CD14-positive monocyte (primary cell): ENCODE results near the gene RAB31. TPM values are rescaled to one million over a fixed set of nuclear protein-coding genes. Genes with fewer than 3 reads are reported as not detected.
A peak's percentile ranks its signal among the peaks of the same experiment; 100 is the strongest.

Experiments
- DNase-seq, 3 donors: peaks; one replicate each; pipeline ENCODE4 v3.0.0-alpha.2; 2011 to 2022
- H2AFZ ChIP-seq: 2 replicates; pipeline ENCODE4 v1.6.0; 2012; ENCODE audit warnings: mild to moderate bottlenecking, low read depth, low read length, inconsistent platforms; ENCODE audit not compliant: insufficient read depth, poor library complexity, severe bottlenecking
- H3K27ac ChIP-seq, 2 donors: 1 replicate in 1 of 2; 2 replicates in 1 of 2; pipeline ENCODE4 v1.5.1; 2012 to 2013; ENCODE audit warnings: low read length in 2 of 2, control low read depth in 1 of 2, inconsistent platforms in 1 of 2, low read depth in 1 of 2, mild to moderate bottlenecking in 1 of 2
- H3K27me3 ChIP-seq, 2 donors: one replicate each; pipeline versions ENCODE4 v1.6.0 to v1.6.1; 2011 to 2013; ENCODE audit warnings: low read length in 2 of 2; ENCODE audit not compliant: control insufficient read depth in 2 of 2, insufficient read depth in 2 of 2
- H3K36me3 ChIP-seq, 2 donors: replicated peaks in 1 of 2; 1 replicate in 1 of 2; 2 replicates in 1 of 2; pipeline versions ENCODE4 v1.5.1 to v1.6.1; 2012 to 2013; ENCODE audit warnings: low read length in 2 of 2, control low read depth in 1 of 2, inconsistent platforms in 1 of 2, mild to moderate bottlenecking in 1 of 2; ENCODE audit not compliant: insufficient read depth in 2 of 2, control insufficient read depth in 1 of 2
- H3K4me1 ChIP-seq, 2 donors: 1 replicate in 1 of 2; 2 replicates in 1 of 2; pipeline versions ENCODE4 v1.5.1 to v1.6.1; 2012 to 2013; ENCODE audit warnings: low read length in 2 of 2, control low read depth in 1 of 2, inconsistent platforms in 1 of 2, mild to moderate bottlenecking in 1 of 2, moderate library complexity in 1 of 2; ENCODE audit not compliant: insufficient read depth in 2 of 2, control insufficient read depth in 1 of 2
- H3K4me2 ChIP-seq: replicated peaks from 2 replicates; pipeline ENCODE3; 2012; ENCODE audit warnings: low read length, moderate library complexity, mild to moderate bottlenecking; ENCODE audit not compliant: poor library complexity, severe bottlenecking; ENCODE audit errors: extremely low read depth
- H3K4me3 ChIP-seq, 3 experiments: fragments of 200-600 bp in 1 of 3; sonication (generic) in 1 of 3; replicated peaks in 1 of 3; 1 replicate in 2 of 3; 2 replicates in 1 of 3; pipeline ENCODE4 v1.5.1; 2011 to 2013; ENCODE audit warnings: low read length in 3 of 3, mild to moderate bottlenecking in 3 of 3, control low read depth in 2 of 3, low read depth in 2 of 3, inconsistent platforms in 1 of 3, moderate library complexity in 1 of 3
- H3K79me2 ChIP-seq: 2 replicates; pipeline ENCODE4 v1.6.0; 2012; ENCODE audit warnings: mild to moderate bottlenecking, control low read depth, inconsistent platforms, low read length, moderate library complexity; ENCODE audit not compliant: insufficient read depth
- H3K9ac ChIP-seq: 2 replicates; pipeline ENCODE4 v1.6.0; 2017; ENCODE audit warnings: low read length, mild to moderate bottlenecking; ENCODE audit not compliant: insufficient read depth, poor library complexity, severe bottlenecking
- H3K9me3 ChIP-seq, 2 donors: replicated peaks in 1 of 2; 1 replicate in 1 of 2; 2 replicates in 1 of 2; pipeline versions ENCODE4 v1.5.1 to v1.6.1; 2012 to 2013; ENCODE audit warnings: low read length in 2 of 2, control low read depth in 1 of 2; ENCODE audit not compliant: control insufficient read depth in 1 of 2, insufficient read depth in 1 of 2
- H4K20me1 ChIP-seq: 2 replicates; pipeline ENCODE4 v1.6.0; 2012; ENCODE audit warnings: mild to moderate bottlenecking, low read length, control low read depth, moderate library complexity; ENCODE audit not compliant: insufficient read depth
- H3K27ac Mint-ChIP-seq, 7 donors: one replicate each; pipeline ENCODE4 v1.8.0; 2020; ENCODE audit warnings: mild to moderate bottlenecking in 7 of 7, mixed read lengths in 7 of 7, moderate library complexity in 6 of 7, inconsistent platforms in 2 of 7
- H3K27me3 Mint-ChIP-seq, 3 donors: one replicate each; pipeline ENCODE4 v1.8.0; 2021 to 2022; ENCODE audit warnings: low read depth in 3 of 3, mild to moderate bottlenecking in 3 of 3, mixed read lengths in 3 of 3, moderate library complexity in 3 of 3, inconsistent platforms in 1 of 3
- H3K36me3 Mint-ChIP-seq, 2 donors: one replicate each; pipeline ENCODE4 v1.8.0; 2020; ENCODE audit warnings: mixed read lengths in 2 of 2, inconsistent platforms in 1 of 2, mild to moderate bottlenecking in 1 of 2
- H3K4me1 Mint-ChIP-seq: one replicate; pipeline ENCODE4 v1.8.0; 2020; ENCODE audit warnings: mild to moderate bottlenecking, mixed read lengths
- H3K4me3 Mint-ChIP-seq, 2 donors: one replicate each; pipeline ENCODE4 v1.8.0; 2020; ENCODE audit warnings: mild to moderate bottlenecking in 2 of 2, mixed read lengths in 2 of 2, moderate library complexity in 1 of 2
- H3K9me3 Mint-ChIP-seq, 7 donors: one replicate each; pipeline ENCODE4 v1.8.0; 2020 to 2022; ENCODE audit warnings: mixed read lengths in 7 of 7, mild to moderate bottlenecking in 6 of 7, moderate library complexity in 6 of 7, inconsistent platforms in 2 of 7
- CTCF ChIP-seq: fragments of 200-600 bp; IDR thresholded peaks from one replicate; pipeline ENCODE4 v1.8.0; 2022; ENCODE audit warnings: antibody characterized with exemption, mild to moderate bottlenecking
- WGBS: methylation state at CpG from one replicate; pipeline ENCODE4 v1.1.5; 2013; ENCODE audit warnings: missing lambda C conversion rate; ENCODE audit not compliant: insufficient coverage; 5-methylcytosine and 5-hydroxymethylcytosine counted together
- intact Hi-C, 2 donors: fragments of 100-400 bp; cut with micrococcal nuclease; formaldehyde crosslinking; loops; one replicate each; pipeline versions ENCODE4 v1.15.0 to v1.15.1; 2023
- polyA plus RNA-seq, 3 donors: library from polyadenylated mRNA; depleted of rRNA in 1 of 3; unstranded in 2 of 3; stranded (reverse) in 1 of 3; fragments of 300-500 nt in 2 of 3; fragments of >200 nt in 1 of 3; fragmentation: Illumina TruSeq in 2 of 3; gene quantifications; 1 replicate in 2 of 3; 2 replicates in 1 of 3; pipeline ENCODE4 v1.2.3, GENCODE V29; 2012 to 2021

Gene RAB31
- polyA plus RNA-seq, 3 donors, result 106 to 367 (median 348) TPM

DNA sequence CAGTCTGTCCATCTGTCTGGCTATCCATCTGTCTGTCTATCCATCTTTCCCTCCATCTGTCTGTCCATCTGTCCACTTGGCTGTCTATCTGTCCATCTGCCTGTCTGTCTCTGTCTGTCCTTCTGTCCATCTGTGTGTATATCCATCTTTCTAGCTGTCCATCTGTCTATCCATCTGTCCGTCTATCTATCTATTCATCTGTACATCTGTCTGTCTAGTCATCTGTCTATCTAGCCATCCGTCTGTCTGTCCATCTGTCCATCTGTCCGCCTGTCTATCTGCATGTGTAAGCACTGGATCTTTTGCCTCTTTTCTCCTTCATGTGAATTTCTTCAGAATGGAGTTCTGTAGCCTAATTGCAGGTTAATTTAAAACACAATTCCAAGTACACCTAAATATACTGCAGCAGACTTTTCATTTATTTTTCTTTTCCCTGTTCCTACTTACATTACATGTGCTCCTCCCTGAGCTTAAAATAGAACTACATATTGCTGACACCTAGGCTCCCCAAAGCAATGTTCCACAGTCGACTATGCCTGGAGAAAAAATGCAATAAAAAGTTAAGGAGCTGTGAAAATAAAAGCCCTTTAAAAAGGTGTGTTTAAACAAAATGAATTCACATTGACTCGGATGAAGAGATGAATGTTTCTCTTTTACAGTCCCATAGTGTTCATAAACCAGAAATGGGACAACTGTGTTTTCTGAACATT lies 140.2 kb downstream of the RAB31 start:
- peak overlapping the region; percentile 1 to 98 (median 97) for H3K27ac Mint-ChIP-seq
- Histone ChIP-seq H3K4me2 (no peak overlapping the region), H3K4me3 (no peak overlapping the region), H3K9me3 (no peaks in the 10 kb centered on the region), H3K79me2 (peaks cover 26% of the 10 kb centered on the region), H2AFZ (no peak overlapping the region), H4K20me1 (peaks cover 5% of the 10 kb centered on the region), H3K27me3 (no peaks in the 10 kb centered on the region), H3K9ac (peak overlapping the region; percentile 43), H3K27ac (peak overlapping the region in 1 of 2 donors; percentile 88), H3K36me3 (peaks cover 22 to 52% of the 10 kb centered on the region in 2 donors), H3K4me1 (peaks cover 39 to 45% of the 10 kb centered on the region in 2 donors)
- peaks cover 0 to 4% (median 0%) of the 10 kb centered on the region in 7 donors for H3K9me3 Mint-ChIP-seq
- peaks cover 0 to 3% (median 0%) of the 10 kb centered on the region in 3 donors for H3K27me3 Mint-ChIP-seq
- intact Hi-C loops, result loop anchor here in 1 of 2 donors (2.0 kb wide), 1 partner anchor 20 kb away; no protein-coding TSS in a partner anchor
- DNase-seq, result no peak
- TF ChIP-seq CTCF, result no peak
- H3K4me3 Mint-ChIP-seq, result no peak overlapping the region
- H3K4me1 Mint-ChIP-seq, result peaks cover 55% of the 10 kb centered on the region
- WGBS, result 100% methylated on average over 3 of the region's 5 CpGs
- H3K36me3 Mint-ChIP-seq, result peaks cover 54% of the 10 kb centered on the region in 2 donors

- Mint-ChIP-seq H3K36me3 (peaks cover 49 to 52% of the 10 kb centered on the region in 2 donors), H3K4me1 (peaks cover 61% of the 10 kb centered on the region), H3K27me3 (peaks cover 0 to 5% (median 0%) of the 10 kb centered on the region in 3 donors), H3K9me3 (peaks cover 0 to 4% (median 0%) of the 10 kb centered on the region in 7 donors), H3K27ac (peak overlapping the region; percentile 94 to 98 (median 97)), H3K4me3 (peak overlapping the region; percentile 68 to 81)
- Histone ChIP-seq H3K9me3 (no peaks in the 10 kb centered on the region), H3K27me3 (no peaks in the 10 kb centered on the region), H3K9ac (peak overlapping the region; percentile 43), H2AFZ (peak overlapping the region; percentile 9), H3K27ac (peak overlapping the region; percentile 80 to 88), H3K4me2 (peak overlapping the region; percentile 41), H4K20me1 (peaks cover 5% of the 10 kb centered on the region), H3K79me2 (peaks cover 35% of the 10 kb centered on the region), H3K4me3 (peak overlapping the region in 1 of 3 experiments; percentile 29), H3K36me3 (peaks cover 22 to 45% of the 10 kb centered on the region in 2 donors), H3K4me1 (peaks cover 39 to 45% of the 10 kb centered on the region in 2 donors)
- peak; percentile 83 to 86 (median 85) for DNase-seq
- WGBS, result 0% methylated on average over 9 of the region's 18 CpGs
- intact Hi-C loops, result loop anchor here (2.0 to 10.0 kb wide), 3 partner anchors 21 to 63 kb away; partner anchors contain the start of gene VAPA (in 1 of the 2)
- no peak for TF ChIP-seq CTCF
Observed at GRCh38 chr18:9849407-9850283, 141.5 kb downstream of the RAB31 start.
